ENCODE results near the gene ABCB8. TPM values are rescaled to one million over a fixed set of nuclear protein-coding genes. Genes with fewer than 3 reads are reported as not detected.

Gene ABCB8
- total and polyA plus RNA-seq, 9 of the 15 experiments (the other 6 are each of a cell fraction or from before 2014, with no cell fraction given): 7.6 to 106 (median 36.3) TPM

- TF ChIP-seq CHD7 (IDR thresholded peaks at IDR 0.05; ENCODE audit: low read depth, low read length) (no peak), CTBP1 (IDR thresholded peaks at IDR 0.05; ENCODE audit: borderline replicate concordance) (0 out of 2 replicates have a peak, but pooled peaks have one; percentile 16), MTA1 (IDR thresholded peaks at IDR 0.05; ENCODE audit: borderline replicate concordance) (no peak), FOXM1 (IDR thresholded peaks at IDR 0.05; ENCODE audit: low read depth) (no peak), FOXM1 (CRISPR knock-in tag; IDR thresholded peaks at IDR 0.05; ENCODE audit: low read depth) (0 out of 2 replicates have a peak, but pooled peaks have one; percentile 33), ZNF134 (CRISPR knock-in tag; conservative IDR thresholded peaks at IDR 0.05) (no peak), SMARCA4 (IDR thresholded peaks at IDR 0.05) (no peak), CHD2 (IDR thresholded peaks at IDR 0.05; ENCODE audit: low read depth, low read length) (0 out of 2 replicates have a peak, but pooled peaks have one; percentile 5), KLF16 (IDR thresholded peaks at IDR 0.05) (0 out of 2 replicates have a peak, but pooled peaks have one; percentile 23), SIX5 (IDR thresholded peaks at IDR 0.05; ENCODE audit: borderline replicate concordance in 1 of 2, insufficient read depth in 1 of 2, low read depth in 1 of 2, low read length in 2 of 2) (no peak), FOXA1 (IDR thresholded peaks at IDR 0.05; ENCODE audit: borderline replicate concordance) (no peak), TAF7 (tag; IDR thresholded peaks at IDR 0.05) (no peak), ZNF41 (CRISPR knock-in tag; conservative IDR thresholded peaks at IDR 0.05) (no peak), NR1H2 (CRISPR knock-in tag; IDR thresholded peaks at IDR 0.05) (no peak), ZBED1 (IDR thresholded peaks at IDR 0.05) (no peak), MAFF (IDR thresholded peaks at IDR 0.05; ENCODE audit: low read length) (no peak), ZBTB7A (IDR thresholded peaks at IDR 0.05; ENCODE audit: borderline replicate concordance, control insufficient read depth, low read depth, low read length) (peak; percentile 32; the same call in 1 of the 2 replicates)
- TF ChIP-seq, protein P1, sequence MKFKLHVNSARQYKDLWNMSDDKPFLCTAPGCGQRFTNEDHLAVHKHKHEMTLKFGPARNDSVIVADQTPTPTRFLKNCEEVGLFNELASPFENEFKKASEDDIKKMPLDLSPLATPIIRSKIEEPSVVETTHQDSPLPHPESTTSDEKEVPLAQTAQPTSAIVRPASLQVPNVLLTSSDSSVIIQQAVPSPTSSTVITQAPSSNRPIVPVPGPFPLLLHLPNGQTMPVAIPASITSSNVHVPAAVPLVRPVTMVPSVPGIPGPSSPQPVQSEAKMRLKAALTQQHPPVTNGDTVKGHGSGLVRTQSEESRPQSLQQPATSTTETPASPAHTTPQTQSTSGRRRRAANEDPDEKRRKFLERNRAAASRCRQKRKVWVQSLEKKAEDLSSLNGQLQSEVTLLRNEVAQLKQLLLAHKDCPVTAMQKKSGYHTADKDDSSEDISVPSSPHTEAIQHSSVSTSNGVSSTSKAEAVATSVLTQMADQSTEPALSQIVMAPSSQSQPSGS (CRISPR knock-in tag; IDR thresholded peaks at IDR 0.05): no peak
These were observed 15.3 kb upstream of the ABCB8 start (continued) for GRCh38 chr7:151012911-151013347.

Data from K562 (cell line).